IMR-90 (cell line): ENCODE results near the gene PITPNC1. TPM values are rescaled to one million over a fixed set of nuclear protein-coding genes. Genes with fewer than 3 reads are reported as not detected.
A peak's percentile ranks its signal among the peaks of the same experiment; 100 is the strongest.

Experiments
- ATAC-seq: fragments of 200-7000 bp; cut with Tn5 transposase; 2 replicates; pipeline ENCODE4 v1.9.1; 2020; ENCODE audit warnings: low read depth, mild to moderate bottlenecking, moderate library complexity
- BruUV-seq: library from RNA; stranded (reverse); fragments of 400-500 nt; replicated peaks from 2 replicates; lab custom pipeline; 2021; lab: Mats Ljungman, UMichigan
- CTCF ChIA-PET: fragments of 300-600 bp; formaldehyde crosslinking; extraction: SDS; loops from one replicate; lab custom pipeline; 2021; ENCODE audit warnings: antibody characterized with exemption; lab: Yijun Ruan, JAX
- POLR2A ChIA-PET: fragments of 300-600 bp; sonication (Branson Sonifier 250); formaldehyde crosslinking; loops from one replicate; lab custom pipeline; 2022; ENCODE audit warnings: antibody characterized with exemption; ENCODE audit not compliant: unreplicated experiment; lab: Charles Lee
- DNase-seq: peaks from one replicate; pipeline ENCODE4 v3.0.0; 2013
- H2AFZ ChIP-seq: replicated peaks from 2 replicates; pipeline ENCODE3; 2013; ENCODE audit warnings: low read length, mild to moderate bottlenecking; ENCODE audit not compliant: poor library complexity
- H2AK5ac ChIP-seq: 2 replicates; pipeline ENCODE4 v1.6.1; 2013; ENCODE audit warnings: low read depth, low read length, inconsistent platforms
- H2AK9ac ChIP-seq: replicated peaks from 2 replicates; pipeline ENCODE3; 2013; ENCODE audit warnings: mild to moderate bottlenecking, low read depth, low read length, moderate library complexity; ENCODE audit not compliant: poor library complexity
- H2BK120ac ChIP-seq: 2 replicates; pipeline ENCODE4 v1.6.1; 2013; ENCODE audit warnings: low read depth, low read length, inconsistent platforms
- H2BK15ac ChIP-seq: 3 replicates; pipeline ENCODE4 v1.6.1; 2013; ENCODE audit warnings: low read depth, low read length, inconsistent platforms
- H2BK20ac ChIP-seq: 2 replicates; pipeline ENCODE4 v1.6.1; 2013; ENCODE audit warnings: low read depth, mild to moderate bottlenecking, inconsistent platforms, low read length, moderate library complexity
- H2BK5ac ChIP-seq: 2 replicates; pipeline ENCODE4 v1.6.1; 2013; ENCODE audit warnings: mild to moderate bottlenecking, low read depth, low read length, inconsistent platforms; ENCODE audit not compliant: poor library complexity, severe bottlenecking
- H3K14ac ChIP-seq: replicated peaks from 2 replicates; pipeline ENCODE4 v1.6.1; 2013; ENCODE audit warnings: low read depth, low read length, inconsistent platforms
- H3K18ac ChIP-seq: 2 replicates; pipeline ENCODE4 v1.6.1; 2013; ENCODE audit warnings: low read depth, low read length, control low read depth
- H3K23ac ChIP-seq: 2 replicates; pipeline ENCODE4 v1.6.1; 2013; ENCODE audit warnings: low read depth, low read length, inconsistent platforms
- H3K27ac ChIP-seq: 2 replicates; pipeline ENCODE4 v1.5.1; 2013; ENCODE audit warnings: mild to moderate bottlenecking, control low read depth, low read length; ENCODE audit not compliant: insufficient read depth
- H3K27me3 ChIP-seq: 2 replicates; pipeline ENCODE4 v1.6.1; 2013; ENCODE audit warnings: low read length; ENCODE audit not compliant: control insufficient read depth, insufficient read depth
- H3K36me3 ChIP-seq: 2 replicates; pipeline ENCODE4 v1.6.1; 2013; ENCODE audit warnings: low read length, mixed read lengths; ENCODE audit not compliant: control insufficient read depth, insufficient read depth
- H3K4ac ChIP-seq: 2 replicates; pipeline ENCODE4 v1.6.1; 2013; ENCODE audit warnings: low read depth, low read length, inconsistent platforms
- H3K4me1 ChIP-seq: 2 replicates; pipeline ENCODE4 v1.6.1; 2013; ENCODE audit warnings: low read length, mixed read lengths; ENCODE audit not compliant: control insufficient read depth, insufficient read depth
- H3K4me2 ChIP-seq: 2 replicates; pipeline ENCODE4 v1.6.1; 2013; ENCODE audit warnings: low read depth, mild to moderate bottlenecking, control low read depth, low read length, moderate library complexity
- H3K4me3 ChIP-seq: 2 replicates; pipeline ENCODE4 v1.5.1; 2013; ENCODE audit warnings: low read depth, mild to moderate bottlenecking, control low read depth, low read length, moderate library complexity; ENCODE audit not compliant: insufficient read depth
- H3K56ac ChIP-seq: 2 replicates; pipeline ENCODE4 v1.6.1; 2013; ENCODE audit warnings: low read length, inconsistent platforms; ENCODE audit not compliant: insufficient read depth; ENCODE audit errors: extremely low read depth
- H3K79me1 ChIP-seq, 2 experiments: 2 replicates each; pipeline ENCODE4 v1.6.1; 2013; ENCODE audit warnings: low read length in 2 of 2, inconsistent platforms in 1 of 2, low read depth in 1 of 2
- H3K9ac ChIP-seq: 2 replicates; pipeline ENCODE4 v1.6.1; 2013; ENCODE audit warnings: low read depth, low read length, control low read depth
- H3K9me1 ChIP-seq: 2 replicates; pipeline ENCODE4 v1.6.1; 2013; ENCODE audit warnings: low read length, inconsistent platforms; ENCODE audit not compliant: insufficient read depth
- H3K9me3 ChIP-seq: 2 replicates; pipeline ENCODE4 v1.6.1; 2013; ENCODE audit warnings: low read length; ENCODE audit not compliant: control insufficient read depth, insufficient read depth
- H4K20me1 ChIP-seq: 2 replicates; pipeline ENCODE4 v1.6.1; 2013; ENCODE audit warnings: low read length, inconsistent platforms; ENCODE audit not compliant: insufficient read depth
- H4K5ac ChIP-seq: 2 replicates; pipeline ENCODE4 v1.6.1; 2013; ENCODE audit warnings: mild to moderate bottlenecking, low read depth, low read length, control low read depth
- H4K8ac ChIP-seq, 2 experiments: 2 replicates each; pipeline ENCODE4 v1.6.1; 2013; ENCODE audit warnings: low read depth in 2 of 2, low read length in 2 of 2, control low read depth in 1 of 2, inconsistent platforms in 1 of 2
- H4K91ac ChIP-seq: 2 replicates; pipeline ENCODE4 v1.6.1; 2013; ENCODE audit warnings: low read depth, low read length, inconsistent platforms; ENCODE audit not compliant: insufficient read depth
- CEBPB ChIP-seq: IDR thresholded peaks from 2 replicates; pipeline ENCODE4 v1.6.1; 2012; ENCODE audit warnings: low read depth, low read length, improper control_type of control experiment
- CHD1 ChIP-seq: IDR thresholded peaks from 2 replicates; pipeline ENCODE4 v1.6.1; 2012; ENCODE audit warnings: low read depth, low read length, improper control_type of control experiment
- FOS ChIP-seq: fragments of 150-350 bp; IDR thresholded peaks from 2 replicates; pipeline ENCODE4 v1.6.1; 2016; ENCODE audit warnings: low read depth, low read length
- MAFK ChIP-seq: IDR thresholded peaks from 2 replicates; pipeline ENCODE4 v1.6.1; 2012; ENCODE audit warnings: low read depth, low read length, improper control_type of control experiment
- MAZ ChIP-seq: IDR thresholded peaks from 2 replicates; pipeline ENCODE4 v1.6.1; 2012; ENCODE audit warnings: low read depth, mild to moderate bottlenecking, low read length, improper control_type of control experiment, moderate library complexity, borderline replicate concordance
- POLR2A ChIP-seq: IDR thresholded peaks from 2 replicates; pipeline ENCODE4 v1.6.1; 2012; ENCODE audit warnings: mild to moderate bottlenecking, low read depth, low read length
- RAD21 ChIP-seq: IDR thresholded peaks from 2 replicates; pipeline ENCODE4 v1.6.1; 2012; ENCODE audit warnings: low read length, improper control_type of control experiment
- RCOR1 ChIP-seq: IDR thresholded peaks from 2 replicates; pipeline ENCODE4 v1.6.1; 2012; ENCODE audit warnings: mild to moderate bottlenecking, low read length, improper control_type of control experiment; ENCODE audit not compliant: insufficient replicate concordance
- RFX5 ChIP-seq: IDR thresholded peaks from 2 replicates; pipeline ENCODE4 v1.8.0; 2012; ENCODE audit warnings: low read depth, mild to moderate bottlenecking, low read length, moderate library complexity
- SMC3 ChIP-seq: fragments of 150-350 bp; IDR thresholded peaks from 2 replicates; pipeline ENCODE4 v1.6.1; 2016; ENCODE audit warnings: low read depth, mild to moderate bottlenecking, antibody characterized with exemption, low read length, moderate library complexity
- WGBS, 2 experiments: methylation state at CpG; one replicate each; pipeline versions ENCODE4 v1.1.5 to v1.1.7; 2013; ENCODE audit warnings: missing lambda C conversion rate in 2 of 2; ENCODE audit not compliant: insufficient read length in 1 of 2; ENCODE audit errors: extremely low coverage in 2 of 2; 5-methylcytosine and 5-hydroxymethylcytosine counted together
- dilution Hi-C: fragments of 300-500 bp; cut with HindIII; formaldehyde crosslinking; loops from one replicate; pipeline ENCODE4 v1.14.3; 2018; ENCODE audit warnings: low sequenced_read_pairs; ENCODE audit not compliant: unreplicated experiment
- in situ Hi-C: fragments of 300-500 bp; cut with MboI; formaldehyde crosslinking; loops from 3 replicates; pipeline ENCODE4 v1.14.3; 2019; ENCODE audit warnings: low sequenced_read_pairs, inconsistent platforms, mixed read lengths
- intact Hi-C: fragments of 100-400 bp; cut with micrococcal nuclease; formaldehyde crosslinking; loops from 2 replicates; pipeline ENCODE4 v1.10.0; 2022
- polyA plus RNA-seq, 3 experiments: library from polyadenylated mRNA; depleted of rRNA; stranded (reverse); fragments of >200 nt; gene quantifications; 2 replicates each; pipeline ENCODE4 v1.2.3, GENCODE V29; 2012; ENCODE audit warnings: low replicate concordance in 1 of 3
- total RNA-seq: library from RNA; depleted of rRNA; stranded (reverse); fragments of >200 nt; gene quantifications from 2 replicates; pipeline ENCODE4 v1.2.3, GENCODE V29; 2012
- TF ChIP-seq, protein P1 (sequence below): conservative IDR thresholded peaks from 2 replicates; pipeline ENCODE4 v1.5.1; 2012; ENCODE audit warnings: mild to moderate bottlenecking, low read depth, low read length, improper control_type of control experiment

PITPNC1 gene
- total and polyA plus RNA-seq, 2 of the 4 experiments (the other 2 are of a cell fraction) = 4.1 TPM

DNA sequence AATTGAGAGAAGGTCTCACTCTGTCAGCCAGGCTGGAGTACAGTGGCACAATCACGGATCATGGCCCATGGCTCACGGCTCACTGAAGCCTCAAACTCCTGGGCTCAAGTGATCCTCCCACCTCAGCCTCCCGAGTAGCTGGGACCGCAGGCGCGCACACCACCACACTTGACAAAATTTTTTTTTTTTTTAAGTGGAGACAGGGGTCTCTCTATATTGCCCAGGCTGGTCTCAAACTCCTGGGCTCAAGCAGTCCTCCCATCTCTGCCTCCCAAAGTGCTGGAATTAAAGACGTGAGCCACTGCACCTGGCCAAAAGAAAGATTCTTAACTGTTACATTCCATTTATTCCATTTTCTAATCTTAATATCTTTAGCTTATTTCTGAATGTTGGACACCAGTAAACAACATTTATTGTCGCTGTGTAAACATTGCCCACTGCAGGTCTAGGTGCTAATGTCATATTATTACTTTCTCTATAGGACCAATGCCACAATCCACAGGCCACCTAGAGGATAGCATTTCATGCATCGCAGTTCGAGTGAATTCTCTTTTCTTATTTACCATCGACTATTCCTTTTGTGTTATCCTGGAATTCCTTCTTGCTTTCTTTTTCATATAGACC lies 123.7 kb downstream of the PITPNC1 start:
- peaks cover 16 to 19% of the 10 kb centered on the region in 2 experiments for H3K79me1 ChIP-seq
- peaks cover 1% of the 10 kb centered on the region; the same call in 1 of the 2 replicates for H3K9me1 ChIP-seq
- H3K4me1 ChIP-seq = no peaks in the 10 kb centered on the region
- H3K4ac ChIP-seq = no peak overlapping the region
- ATAC-seq (no peak), DNase-seq (no peak)
- dilution Hi-C loops = no loop called here
- peak overlapping the region; percentile 57; the same call in 1 of the 2 replicates for H2AK5ac ChIP-seq
- intact Hi-C loops = no loop called here
- no peaks in the 10 kb centered on the region for H3K36me3 ChIP-seq
- POLR2A ChIA-PET = no interaction called here
- no peaks in the 10 kb centered on the region for H4K20me1 ChIP-seq
- H4K5ac ChIP-seq = no peak overlapping the region
- 78% methylated on average over 3 of the region's 11 CpGs; no CpG with 5 or more reads in 1 of the 2 experiments for WGBS, 2 experiments
- no peak overlapping the region for H3K14ac ChIP-seq
- H3K27me3 ChIP-seq = no peaks in the 10 kb centered on the region
- no peak overlapping the region for H3K9ac ChIP-seq
- no peak overlapping the region for H2BK20ac ChIP-seq
- in situ Hi-C loops = no loop called here
- H3K56ac ChIP-seq = no peak overlapping the region
- no peak overlapping the region for H2BK120ac ChIP-seq
- no peaks in the 10 kb centered on the region for H3K9me3 ChIP-seq
- H3K23ac ChIP-seq = no peak overlapping the region
- H3K4me3 ChIP-seq = no peak overlapping the region
- H4K8ac ChIP-seq = no peak overlapping the region
- H2BK5ac ChIP-seq = no peak overlapping the region
- H2AK9ac ChIP-seq = no peak overlapping the region
- no peak overlapping the region for H3K27ac ChIP-seq
- no peak overlapping the region for H2AFZ ChIP-seq
- no TSS peak for BruUV-seq
- no peak overlapping the region for H3K18ac ChIP-seq
- H3K4me2 ChIP-seq = no peak overlapping the region
- H2BK15ac ChIP-seq = no peak overlapping the region
- TF ChIP-seq FOS (no peak), RAD21 (no peak), CHD1 (no peak), RFX5 (no peak), MAZ (no peak), SMC3 (no peak), POLR2A (no peak), CEBPB (no peak), MAFK (no peak), RCOR1 (no peak)
- TF ChIP-seq, protein P1, sequence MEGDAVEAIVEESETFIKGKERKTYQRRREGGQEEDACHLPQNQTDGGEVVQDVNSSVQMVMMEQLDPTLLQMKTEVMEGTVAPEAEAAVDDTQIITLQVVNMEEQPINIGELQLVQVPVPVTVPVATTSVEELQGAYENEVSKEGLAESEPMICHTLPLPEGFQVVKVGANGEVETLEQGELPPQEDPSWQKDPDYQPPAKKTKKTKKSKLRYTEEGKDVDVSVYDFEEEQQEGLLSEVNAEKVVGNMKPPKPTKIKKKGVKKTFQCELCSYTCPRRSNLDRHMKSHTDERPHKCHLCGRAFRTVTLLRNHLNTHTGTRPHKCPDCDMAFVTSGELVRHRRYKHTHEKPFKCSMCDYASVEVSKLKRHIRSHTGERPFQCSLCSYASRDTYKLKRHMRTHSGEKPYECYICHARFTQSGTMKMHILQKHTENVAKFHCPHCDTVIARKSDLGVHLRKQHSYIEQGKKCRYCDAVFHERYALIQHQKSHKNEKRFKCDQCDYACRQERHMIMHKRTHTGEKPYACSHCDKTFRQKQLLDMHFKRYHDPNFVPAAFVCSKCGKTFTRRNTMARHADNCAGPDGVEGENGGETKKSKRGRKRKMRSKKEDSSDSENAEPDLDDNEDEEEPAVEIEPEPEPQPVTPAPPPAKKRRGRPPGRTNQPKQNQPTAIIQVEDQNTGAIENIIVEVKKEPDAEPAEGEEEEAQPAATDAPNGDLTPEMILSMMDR = no peak
- CTCF ChIA-PET = no interaction called here
- H4K91ac ChIP-seq = no peak overlapping the region
